Neural crest cell (in vitro differentiated cells): ENCODE data around the gene PLEKHM2. TPM values are rescaled to one million over a fixed set of nuclear protein-coding genes. Genes with fewer than 3 reads are reported as not detected.

Experiments
- DNase-seq: peaks from one replicate; pipeline ENCODE4 v3.0.0; 2021; ENCODE audit warnings: low read depth, mixed read lengths, low spot score
- H3K27ac Mint-ChIP-seq: one replicate; pipeline ENCODE4 v1.8.0; 2021; ENCODE audit warnings: mild to moderate bottlenecking, mixed read lengths; ENCODE audit not compliant: unreplicated experiment
- H3K27me3 Mint-ChIP-seq: 2 replicates; pipeline ENCODE4 v1.8.0; 2021; ENCODE audit warnings: low read depth, mild to moderate bottlenecking, mixed read lengths
- H3K36me3 Mint-ChIP-seq: 2 replicates; pipeline ENCODE4 v1.8.0; 2021; ENCODE audit warnings: low read depth, mild to moderate bottlenecking, mixed read lengths
- H3K4me1 Mint-ChIP-seq: 2 replicates; pipeline ENCODE4 v1.8.0; 2021; ENCODE audit warnings: mixed read lengths
- H3K4me3 Mint-ChIP-seq: one replicate; pipeline ENCODE4 v1.8.0; 2021; ENCODE audit warnings: mild to moderate bottlenecking, mixed read lengths
- H3K9me3 Mint-ChIP-seq: 2 replicates; pipeline ENCODE4 v1.8.0; 2021; ENCODE audit warnings: mixed read lengths
- CTCF ChIP-seq: fragments of 200-600 bp; sonication (generic); conservative IDR thresholded peaks from 2 replicates; pipeline ENCODE4 v1.5.0; 2021; ENCODE audit warnings: antibody characterized with exemption, mild to moderate bottlenecking
- total RNA-seq: library from RNA; stranded (reverse); gene quantifications from 2 replicates; pipeline ENCODE4 v1.2.1, GENCODE V29; 2021

PLEKHM2 gene
- total RNA-seq, 1 donor from 2014 or later, result 64.5 TPM

- H3K9me3 Mint-ChIP-seq, result no peaks in the 10 kb centered on the region
- TF ChIP-seq CTCF, result no peak
- H3K4me3 Mint-ChIP-seq, result no peak overlapping the region
- H3K27me3 Mint-ChIP-seq, result no peaks in the 10 kb centered on the region
- peaks cover 5% of the 10 kb centered on the region for H3K4me1 Mint-ChIP-seq
- peaks cover 3% of the 10 kb centered on the region for H3K36me3 Mint-ChIP-seq
- no peak for DNase-seq
- no peak overlapping the region for H3K27ac Mint-ChIP-seq
These were observed 43.3 kb downstream of the PLEKHM2 start for GRCh38 chr1:15727424-15727823.

GRCh38 chr1:15727866-15728534 is 43.9 kb downstream of the PLEKHM2 start:
- Mint-ChIP-seq H3K4me3 (no peak overlapping the region), H3K36me3 (peaks cover 3% of the 10 kb centered on the region), H3K4me1 (peaks cover 5% of the 10 kb centered on the region), H3K9me3 (no peaks in the 10 kb centered on the region), H3K27ac (no peak overlapping the region), H3K27me3 (no peaks in the 10 kb centered on the region)
- TF ChIP-seq CTCF, result no peak
- DNase-seq, result no peak

- peaks cover 3% of the 10 kb centered on the region for H3K36me3 Mint-ChIP-seq
- peaks cover 5% of the 10 kb centered on the region for H3K4me1 Mint-ChIP-seq
- no peak overlapping the region for H3K4me3 Mint-ChIP-seq
- DNase-seq, result no peak
- H3K27ac Mint-ChIP-seq, result no peak overlapping the region
- no peak for TF ChIP-seq CTCF
- H3K9me3 Mint-ChIP-seq, result no peaks in the 10 kb centered on the region
- H3K27me3 Mint-ChIP-seq, result no peaks in the 10 kb centered on the region
These were observed 45.0 kb downstream of the PLEKHM2 start for GRCh38 chr1:15728937-15729657.

GRCh38 chr1:15730423-15730822 is 46.3 kb downstream of the PLEKHM2 start:
- Mint-ChIP-seq H3K27ac (no peak overlapping the region), H3K4me1 (peaks cover 5% of the 10 kb centered on the region), H3K9me3 (no peaks in the 10 kb centered on the region), H3K36me3 (peaks cover 3% of the 10 kb centered on the region), H3K27me3 (no peaks in the 10 kb centered on the region), H3K4me3 (no peak overlapping the region)
- no peak for TF ChIP-seq CTCF
- no peak for DNase-seq

- Mint-ChIP-seq H3K4me1 (peaks cover 3% of the 10 kb centered on the region), H3K27me3 (no peaks in the 10 kb centered on the region), H3K36me3 (peaks cover 1% of the 10 kb centered on the region), H3K27ac (no peak overlapping the region), H3K9me3 (no peaks in the 10 kb centered on the region), H3K4me3 (no peak overlapping the region)
- no peak for DNase-seq
- TF ChIP-seq CTCF, result no peak
These were observed 46.8 kb downstream of the PLEKHM2 start for GRCh38 chr1:15730936-15731335.
